GM08714 (cell line): Measurements from ENCODE around the gene ARHGEF11.

Source experiments
- H3K4me3 ChIP-seq: fragments of 200-500 bp; sonication (Bioruptor generic); 2 replicates; pipeline ENCODE4 v1.5.1; 2014; ENCODE audit warnings: mild to moderate bottlenecking, low read length, inconsistent platforms
- ZNF274 ChIP-seq: IDR thresholded peaks from 2 replicates; pipeline ENCODE4 v1.6.1; 2012; ENCODE audit warnings: mild to moderate bottlenecking, low read depth, low read length

Gene ARHGEF11

DNA sequence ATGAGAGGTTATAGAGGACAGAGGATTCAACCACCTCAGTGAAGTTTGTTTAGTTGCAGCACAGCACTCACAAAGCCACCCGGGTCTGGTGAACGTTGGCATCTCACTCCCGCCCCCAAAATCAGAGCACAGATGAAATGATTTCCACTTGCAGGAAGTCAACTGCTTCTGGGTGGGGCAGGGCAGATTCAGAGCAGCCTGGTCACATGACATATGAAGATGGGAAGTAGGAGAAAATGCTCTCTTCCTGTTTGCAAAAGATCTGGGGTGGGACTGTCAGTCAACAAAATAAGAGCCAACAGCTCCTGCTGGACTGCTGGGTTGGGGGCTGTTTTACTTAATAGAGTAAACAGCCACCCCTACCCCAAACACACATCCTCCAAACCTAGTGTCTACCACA, 81.9 kb downstream of the ARHGEF11 start:
- H3K4me3 ChIP-seq, result no peak overlapping the region
- no peak for TF ChIP-seq ZNF274

DNA sequence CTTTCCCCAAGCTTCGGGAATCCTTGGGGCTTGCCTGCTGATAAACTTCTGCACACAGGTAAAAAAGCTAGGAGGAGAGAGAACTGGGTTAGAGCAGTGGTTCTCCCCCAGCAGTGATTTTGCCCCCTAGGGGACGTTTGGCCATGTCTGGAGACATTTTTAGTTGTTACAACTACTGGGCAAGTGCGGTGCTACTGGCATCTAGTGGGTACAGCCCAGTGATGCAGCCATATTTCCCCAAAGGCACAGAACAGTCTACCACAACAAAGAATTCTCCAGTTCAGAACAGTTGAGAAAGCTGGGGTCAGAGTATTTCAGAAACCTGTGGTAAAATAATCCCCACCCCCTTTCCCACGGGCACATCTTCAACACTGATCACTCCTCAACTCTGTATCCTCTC, 83.8 kb downstream of the ARHGEF11 start:
- no peak overlapping the region for H3K4me3 ChIP-seq
- TF ChIP-seq ZNF274, result no peak

DNA sequence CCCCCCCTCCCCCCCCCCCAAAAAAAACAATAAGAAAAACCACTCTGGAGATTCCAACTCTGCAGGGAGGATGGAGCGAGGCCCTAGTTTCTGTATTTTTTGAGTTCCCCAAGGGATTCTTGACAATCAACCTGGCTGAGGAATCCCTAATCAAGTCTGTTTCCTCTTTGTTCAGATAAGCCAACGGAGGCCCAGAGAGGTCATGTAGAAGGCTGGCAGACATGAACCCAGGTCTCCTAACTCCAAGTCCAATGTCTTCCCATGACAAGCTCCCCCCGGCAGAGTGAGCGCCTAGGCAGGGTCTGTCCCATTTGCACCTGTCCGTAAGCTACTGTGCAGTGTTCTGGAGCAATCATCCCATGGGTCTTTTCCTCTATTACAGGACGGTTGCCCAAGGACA, 85.6 kb downstream of the ARHGEF11 start:
- no peak for TF ChIP-seq ZNF274
- H3K4me3 ChIP-seq, result no peak overlapping the region

DNA sequence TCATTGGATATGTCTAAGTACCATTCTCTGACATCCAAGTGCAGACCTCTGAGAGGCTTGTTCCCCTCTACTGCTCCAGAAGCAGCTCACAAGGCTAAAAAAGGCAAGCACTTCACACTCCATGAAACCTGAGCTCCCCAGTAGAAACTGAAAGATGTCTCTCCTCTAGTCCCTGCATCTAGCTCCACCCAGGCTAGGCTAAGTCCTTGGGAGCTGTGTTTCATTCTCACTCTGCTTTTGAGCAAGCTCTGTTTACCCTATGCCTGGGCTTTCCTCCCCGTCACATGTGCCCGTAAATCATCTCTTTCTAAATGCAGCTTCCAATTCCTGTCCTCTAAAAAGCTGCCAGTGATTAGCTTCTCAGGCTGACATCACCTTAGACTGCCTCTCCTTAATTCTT, 86.1 kb downstream of the ARHGEF11 start:
- TF ChIP-seq ZNF274, result no peak
- H3K4me3 ChIP-seq, result no peak overlapping the region

DNA sequence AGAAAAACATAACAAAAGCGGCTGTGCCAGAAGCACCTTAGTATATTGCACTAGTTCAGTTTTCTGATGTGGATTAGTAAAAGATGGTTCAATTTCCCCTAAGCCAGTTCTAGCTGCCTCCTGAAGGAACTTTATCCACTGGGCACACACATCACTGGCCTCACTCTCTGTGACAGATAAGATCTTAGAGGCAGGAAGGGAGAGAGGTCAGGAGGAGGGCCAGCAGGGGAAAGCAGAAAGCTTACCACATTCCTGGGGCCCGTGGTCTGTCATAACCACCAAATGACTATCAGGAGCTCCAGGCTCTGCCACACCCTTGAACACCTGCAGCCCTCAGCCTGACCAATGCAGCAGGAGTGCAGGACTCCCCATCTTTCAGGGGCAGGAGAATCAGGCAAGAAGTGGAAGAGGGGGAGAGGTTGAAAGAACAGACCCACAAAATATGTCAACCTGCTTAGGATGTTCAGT, 87.3 kb downstream of the ARHGEF11 start:
- no peak overlapping the region for H3K4me3 ChIP-seq
- no peak for TF ChIP-seq ZNF274

DNA sequence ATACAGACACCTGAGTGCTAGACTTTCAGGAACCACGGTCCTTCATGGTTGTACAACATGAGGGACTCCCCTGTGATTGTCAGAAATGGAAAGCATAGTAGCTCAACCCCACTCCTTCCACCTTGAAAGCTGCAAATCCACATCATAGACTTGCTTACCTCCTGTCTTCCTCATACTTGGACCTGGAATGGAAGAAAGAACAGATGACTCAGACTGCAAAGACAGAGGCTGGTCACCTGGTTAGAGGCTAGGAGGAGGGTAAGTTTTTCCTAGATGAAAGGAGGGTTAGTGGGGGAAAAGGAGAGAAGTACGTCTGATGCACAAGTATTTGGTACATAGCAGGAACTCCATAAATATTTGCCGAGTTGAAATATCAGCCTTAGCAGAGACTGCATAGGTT, 87.9 kb downstream of the ARHGEF11 start:
- no peak for TF ChIP-seq ZNF274
- H3K4me3 ChIP-seq, result no peak overlapping the region

DNA sequence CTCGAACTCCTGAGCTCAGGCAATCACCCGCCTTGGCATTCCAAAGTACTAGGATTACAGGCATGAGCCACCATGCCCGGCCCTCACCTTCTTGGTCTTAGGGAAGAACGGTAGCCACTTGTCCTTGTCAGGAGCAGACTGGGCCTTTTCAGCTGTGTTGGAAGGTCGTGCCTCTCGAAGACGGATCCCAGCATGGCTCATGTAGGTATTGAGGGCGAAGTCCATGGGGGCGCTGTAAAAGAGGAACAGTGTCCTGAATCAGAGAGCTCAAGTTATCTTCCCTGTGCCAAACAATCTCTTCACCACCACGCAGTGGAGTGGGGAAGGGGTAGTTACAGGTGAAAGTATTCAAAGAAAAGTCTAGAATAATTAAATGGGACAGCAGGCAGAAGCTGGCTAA, 89.2 kb downstream of the ARHGEF11 start:
- no peak overlapping the region for H3K4me3 ChIP-seq
- no peak for TF ChIP-seq ZNF274

DNA sequence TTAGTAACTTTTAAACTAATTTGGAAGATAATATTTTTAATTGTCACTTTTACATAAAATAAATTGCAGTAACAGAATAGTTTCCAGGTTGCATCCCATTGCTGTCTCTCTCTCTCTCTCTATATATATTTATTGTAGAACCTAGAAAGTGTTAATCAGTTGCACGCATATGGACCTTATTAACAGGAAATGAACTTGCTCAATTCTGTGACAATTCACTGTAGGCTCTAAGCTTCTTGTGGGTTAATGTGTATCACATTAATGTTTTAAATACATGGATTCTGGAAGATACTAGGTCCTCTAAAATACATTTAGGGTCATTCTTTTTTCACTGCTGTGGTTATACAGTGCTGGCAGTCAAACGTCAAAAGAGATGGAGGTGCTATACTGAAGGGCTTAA, 92.0 kb downstream of the ARHGEF11 start:
- no peak overlapping the region for H3K4me3 ChIP-seq
- TF ChIP-seq ZNF274, result no peak

DNA sequence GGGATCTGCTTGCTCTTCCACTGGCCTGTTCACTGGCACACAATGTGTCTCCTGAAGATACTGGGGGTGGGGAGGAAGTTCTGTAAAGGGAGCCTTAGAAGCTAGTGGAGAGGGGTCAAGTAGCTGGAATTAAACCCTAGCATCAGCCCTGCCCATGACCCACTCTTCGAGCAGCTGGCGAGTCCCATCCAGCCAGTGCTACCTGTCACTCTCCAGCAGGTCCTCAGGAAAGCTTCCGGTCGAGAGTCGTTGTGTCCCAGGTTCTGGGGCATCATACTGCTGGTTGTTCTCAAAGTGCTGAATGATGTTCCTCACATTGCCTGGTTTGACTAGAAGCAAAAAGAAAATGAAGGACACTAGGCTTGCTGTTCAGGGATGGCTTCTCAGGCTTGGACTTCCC, 94.2 kb downstream of the ARHGEF11 start:
- H3K4me3 ChIP-seq, result no peak overlapping the region
- TF ChIP-seq ZNF274, result no peak

DNA sequence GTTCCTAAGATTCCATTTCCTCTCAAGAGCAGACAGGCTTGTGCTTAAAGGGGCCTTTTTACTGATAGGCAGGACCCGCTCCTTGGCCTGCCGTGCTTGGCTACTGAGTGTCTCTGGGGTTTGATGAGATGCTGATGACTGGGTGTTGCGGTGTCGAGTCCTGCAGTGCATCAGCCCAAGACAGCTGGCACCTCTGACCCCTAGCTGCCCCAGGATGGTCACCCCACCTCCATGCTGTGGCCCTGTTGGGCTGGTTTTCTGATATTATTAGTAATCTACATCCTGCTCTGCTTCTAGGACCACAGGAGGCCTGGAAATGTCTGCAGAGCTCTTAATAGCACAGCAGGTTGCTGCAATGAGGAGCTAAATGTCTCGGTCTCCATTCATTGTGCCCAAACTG, 96.4 kb downstream of the ARHGEF11 start:
- TF ChIP-seq ZNF274, result no peak
- no peak overlapping the region for H3K4me3 ChIP-seq

DNA sequence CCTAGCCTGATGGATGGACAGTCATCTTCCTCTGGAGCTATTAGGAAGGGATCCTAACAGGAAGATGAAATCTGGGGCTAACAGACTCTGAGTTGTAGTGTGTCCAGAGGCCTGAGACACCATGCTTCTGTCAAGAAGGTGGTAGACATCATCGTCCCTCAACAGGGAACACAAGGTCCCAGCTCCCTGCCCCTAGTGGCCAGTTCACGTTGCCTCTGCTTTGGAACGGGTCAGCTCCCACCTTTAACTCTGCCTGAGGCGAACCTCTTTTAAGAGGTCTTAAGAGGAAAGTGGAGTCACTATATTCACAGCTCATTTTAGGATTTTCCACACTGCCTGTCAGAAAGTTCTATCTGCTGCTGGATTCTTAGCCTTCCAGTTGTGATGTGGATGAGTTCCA, 96.8 kb downstream of the ARHGEF11 start:
- no peak for TF ChIP-seq ZNF274
- no peak overlapping the region for H3K4me3 ChIP-seq

DNA sequence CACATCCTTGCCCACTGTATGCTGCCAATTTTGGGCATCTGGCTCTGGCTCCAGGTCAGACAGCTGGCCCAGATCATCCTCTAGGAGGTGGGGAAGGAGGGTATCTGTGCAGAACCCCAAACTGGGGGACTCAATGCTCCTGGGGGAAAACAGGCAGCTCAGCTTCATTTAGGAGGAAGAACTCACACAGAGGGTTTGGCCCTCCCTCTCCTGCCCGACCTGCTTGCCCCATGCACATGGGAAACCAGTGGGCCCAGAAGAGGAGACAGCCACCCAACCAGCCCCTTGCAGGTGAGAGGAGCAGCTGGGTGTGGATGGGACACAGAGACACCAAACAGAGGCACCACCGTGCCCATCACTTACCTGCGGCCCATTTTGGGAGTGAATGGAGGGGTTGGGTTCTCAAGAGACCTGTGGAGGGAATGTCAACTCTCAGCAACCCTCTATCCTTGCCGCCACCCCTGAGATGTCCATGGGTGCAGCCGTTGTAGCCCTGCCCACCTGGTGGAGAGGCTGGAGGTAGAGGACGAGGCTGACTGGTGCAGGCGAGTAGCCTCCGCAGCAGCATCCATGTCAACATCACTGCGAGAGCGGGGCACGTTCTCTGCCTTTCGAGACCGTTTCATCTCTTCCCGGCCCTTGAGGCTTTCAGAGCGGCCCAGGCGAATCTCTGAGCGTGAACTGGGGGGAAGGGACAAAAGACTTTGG, 97.6 kb downstream of the ARHGEF11 start:
- no peak for TF ChIP-seq ZNF274

DNA sequence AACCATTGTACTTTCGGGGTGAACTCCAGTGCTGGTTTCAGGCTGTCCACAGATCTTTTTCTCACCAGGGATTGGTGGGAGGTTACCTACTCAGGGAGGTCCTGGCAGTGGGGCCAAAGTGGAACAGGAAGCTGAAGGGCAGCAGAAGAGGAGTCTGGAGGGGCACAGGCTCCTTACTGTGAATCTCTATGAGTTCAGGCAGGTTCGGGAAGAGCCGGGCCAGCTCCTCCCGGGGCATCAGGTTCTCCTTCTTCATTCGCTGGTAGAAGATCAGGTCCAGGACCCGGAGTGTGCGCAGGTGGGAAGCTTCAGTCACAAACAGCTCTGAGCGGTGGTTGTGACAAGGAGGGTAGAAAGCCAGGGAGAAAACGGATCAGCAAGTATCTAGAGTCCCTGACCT, 98.4 kb downstream of the ARHGEF11 start:
- no peak overlapping the region for H3K4me3 ChIP-seq
- TF ChIP-seq ZNF274, result no peak

More for the DNA sequence above, 97.6 kb downstream of the ARHGEF11 start:
- H3K4me3 ChIP-seq, result no peak overlapping the region

DNA sequence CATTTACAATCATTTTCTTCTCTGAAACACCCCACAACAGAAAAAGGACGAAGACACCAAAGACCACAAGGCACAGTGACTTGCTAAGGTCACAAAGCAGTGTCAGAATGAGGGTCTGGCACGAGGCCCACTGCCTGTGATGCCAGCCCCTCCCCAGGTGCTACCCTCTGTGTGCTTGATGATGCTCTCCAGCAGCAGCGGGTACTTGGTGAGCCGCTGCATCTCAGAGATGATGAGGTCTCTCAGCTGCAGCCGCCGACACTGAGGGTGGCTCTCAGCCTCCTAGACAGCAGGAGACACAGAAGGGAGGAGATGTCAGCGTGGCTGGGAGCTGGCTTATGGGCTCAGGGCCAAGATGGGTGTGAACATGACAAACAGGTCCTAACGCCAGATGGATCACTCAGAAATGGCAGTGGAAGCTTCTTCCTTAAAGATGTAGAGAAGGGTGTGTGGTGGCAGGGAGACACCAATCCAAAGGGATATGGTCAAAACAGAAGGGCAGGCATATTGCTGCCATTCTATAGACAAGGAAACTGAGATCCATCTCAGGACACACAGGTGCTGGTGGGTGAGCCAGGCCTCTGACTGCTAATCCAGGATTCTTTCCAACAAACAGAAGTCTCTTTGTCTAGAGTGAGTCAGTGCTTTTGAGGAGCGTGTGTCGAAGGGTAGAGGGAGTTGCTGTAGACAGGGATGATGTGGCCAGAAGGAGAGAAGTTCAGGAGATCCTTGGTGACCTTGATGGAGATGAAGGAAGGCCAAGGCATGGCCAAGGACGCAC, 99.5 kb downstream of the ARHGEF11 start:
- no peak for TF ChIP-seq ZNF274
- no peak overlapping the region for H3K4me3 ChIP-seq

DNA sequence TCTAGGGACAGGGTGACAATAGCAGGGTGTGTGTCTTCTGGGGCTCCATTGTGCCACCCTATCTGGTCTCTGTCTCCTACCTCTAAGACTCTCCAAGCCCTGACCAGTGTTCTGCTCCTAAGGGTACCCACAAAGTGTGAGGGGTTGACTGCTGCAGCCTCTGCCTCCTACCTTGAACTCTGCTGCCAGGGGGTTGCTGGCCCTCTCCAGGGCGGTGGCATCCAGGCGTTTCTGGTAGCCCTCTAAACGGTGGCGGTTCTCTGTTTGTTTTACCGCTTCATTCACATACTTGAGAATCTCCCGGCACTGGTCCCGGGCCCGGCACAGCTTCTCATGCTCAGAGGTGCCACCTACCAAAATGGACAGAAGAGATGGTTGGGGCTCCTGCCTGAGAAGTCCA, 100.7 kb downstream of the ARHGEF11 start:
- no peak overlapping the region for H3K4me3 ChIP-seq
- no peak for TF ChIP-seq ZNF274

DNA sequence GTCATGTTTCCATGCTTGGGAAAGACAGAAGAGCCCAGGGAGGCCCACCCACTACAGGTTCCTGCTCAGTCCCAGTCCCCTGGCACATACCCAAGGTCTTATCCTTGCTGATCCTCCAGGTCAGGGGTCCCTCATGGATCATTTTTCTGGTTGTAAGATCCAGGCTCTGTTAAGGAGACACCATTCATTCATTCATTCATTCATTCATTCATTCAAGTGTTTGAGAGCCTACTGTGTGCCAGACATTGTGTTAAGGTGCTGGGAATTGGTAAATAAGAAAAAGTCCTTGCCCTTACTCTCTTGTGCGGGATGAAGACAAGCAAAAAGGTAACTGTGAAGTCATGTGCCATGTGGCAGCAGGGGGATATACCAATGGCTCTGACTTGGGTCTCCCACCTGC, 101.3 kb downstream of the ARHGEF11 start:
- TF ChIP-seq ZNF274, result no peak
- no peak overlapping the region for H3K4me3 ChIP-seq
